ENCODE data around the gene NPHP4.

NPHP4 gene

DNA sequence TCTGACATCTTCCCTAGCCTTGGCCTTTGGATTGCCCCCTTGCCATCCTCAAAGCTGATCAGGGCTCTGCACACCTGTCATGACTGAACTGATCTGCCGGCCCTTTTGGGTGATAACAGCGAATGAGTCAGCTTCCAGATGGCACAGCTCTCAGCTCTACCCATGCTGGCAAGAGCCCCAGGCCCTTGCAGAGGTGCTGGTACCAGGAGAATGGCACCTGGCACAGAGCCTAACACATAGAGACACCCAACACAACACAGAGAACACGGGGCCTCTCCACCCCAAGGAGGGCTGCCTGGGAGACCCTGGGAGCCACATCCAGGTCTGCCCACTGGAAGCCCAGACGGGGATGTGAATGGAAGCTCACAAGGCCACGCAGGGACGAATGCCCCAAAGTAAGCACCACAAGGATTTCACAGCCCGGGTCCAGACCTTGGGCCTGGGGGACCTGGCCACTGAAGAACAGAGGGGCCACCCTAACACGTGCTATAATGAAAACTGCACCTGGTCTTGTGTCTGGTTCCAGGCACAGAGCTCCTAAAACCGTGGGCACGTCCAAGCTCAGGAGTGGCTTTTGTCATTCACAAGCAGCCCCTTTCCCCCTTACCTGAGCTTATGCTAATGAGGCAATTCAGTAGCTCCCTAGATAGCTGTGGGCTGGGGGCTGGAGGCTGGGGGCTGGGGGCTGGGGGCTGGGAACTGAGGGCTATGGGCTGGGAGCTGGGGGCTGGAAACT, 160.5 kb downstream of the NPHP4 start:
- no peak for DNase-seq (ENCODE audit: low read depth)

DNA sequence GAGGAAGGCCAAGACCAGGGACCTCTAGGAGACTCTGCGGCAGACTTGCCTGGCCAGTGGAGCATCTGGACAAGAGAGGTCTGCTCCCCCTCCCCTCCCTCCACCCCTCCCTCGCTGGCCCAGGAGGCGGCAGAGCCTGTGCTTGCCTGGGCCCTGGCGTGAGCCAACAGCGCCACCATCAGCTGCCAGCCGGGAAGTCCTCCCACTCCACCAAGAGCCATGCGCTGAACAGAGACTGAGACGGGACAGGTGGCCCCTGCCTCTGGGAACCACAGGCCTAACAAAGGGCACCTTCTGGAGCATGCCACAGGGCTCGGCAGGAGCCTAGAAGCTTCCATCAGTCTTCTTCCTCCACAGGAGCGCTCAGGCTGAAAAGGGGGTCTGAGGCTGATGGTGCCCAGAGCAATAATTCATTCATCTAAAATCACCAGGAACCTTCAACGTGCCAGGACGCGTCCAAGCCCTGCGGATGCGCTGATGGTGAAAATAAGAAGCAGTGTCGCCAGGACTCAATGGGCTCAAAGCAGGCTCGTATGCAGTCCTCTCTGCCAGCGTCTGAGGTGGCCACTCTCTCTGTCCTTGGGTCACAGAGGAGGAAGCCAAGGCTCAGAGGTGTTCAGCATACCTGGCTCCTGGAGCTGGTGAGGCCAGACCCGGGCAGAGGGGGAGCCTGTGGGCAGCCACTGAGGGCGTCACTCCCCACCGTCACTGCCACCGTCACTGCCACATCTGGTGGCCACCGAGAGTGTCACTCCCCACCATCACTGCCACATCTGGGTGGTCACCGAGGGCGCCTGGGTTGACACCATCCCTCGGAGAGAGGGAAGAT, 161.2 kb downstream of the NPHP4 start:
- no peak for DNase-seq (ENCODE audit: low read depth)

DNA sequence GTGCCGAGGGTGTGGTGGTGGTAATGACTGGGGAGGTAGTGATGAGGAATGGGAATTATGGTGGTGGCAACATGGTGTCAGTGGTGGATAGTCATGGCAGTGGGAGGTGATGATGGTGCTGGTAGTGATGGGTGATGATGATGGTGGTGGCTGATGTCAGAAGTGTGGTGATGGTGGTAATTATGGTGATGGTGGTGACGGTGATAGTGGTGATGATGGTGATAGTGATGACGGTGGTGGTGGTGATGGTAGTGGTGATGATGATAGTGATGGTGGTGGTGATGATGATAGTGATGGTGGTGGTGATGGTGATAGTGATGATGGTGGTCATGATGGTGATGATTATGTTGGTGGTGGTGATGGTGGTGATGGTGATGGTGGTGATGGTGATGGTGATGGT, 162.8 kb downstream of the NPHP4 start:
- no peak for DNase-seq (ENCODE audit: low read depth)

- DNase-seq (ENCODE audit: low read depth): no peak
Measured at GRCh38 chr1:5828308-5828935, 163.8 kb downstream of the NPHP4 start.

GRCh38 chr1:5827516-5827915, 164.7 kb downstream of the NPHP4 start:
- DNase-seq (ENCODE audit: low read depth): no peak

GRCh38 chr1:5826601-5827000, 165.6 kb downstream of the NPHP4 start:
- no peak for DNase-seq (ENCODE audit: low read depth)

DNA sequence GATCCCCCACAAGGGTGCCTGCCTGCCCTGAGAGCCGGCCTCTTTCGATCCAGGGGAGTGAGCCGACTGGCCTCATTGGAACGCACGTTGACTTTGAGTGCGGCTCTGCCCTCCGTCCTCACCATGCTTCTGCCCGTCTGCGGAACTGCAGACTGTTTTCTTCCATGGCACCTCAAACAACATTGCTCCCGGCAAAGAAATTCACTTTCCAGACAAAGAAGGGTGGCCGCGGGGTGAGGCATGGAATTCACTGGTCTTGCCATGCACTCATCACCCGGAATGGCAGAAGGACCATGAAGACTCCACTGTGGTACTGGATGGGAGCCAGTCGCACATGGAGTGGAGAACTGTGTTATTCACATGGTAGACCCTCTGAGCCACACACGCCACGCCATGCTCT, 169.5 kb downstream of the NPHP4 start:
- no peak for DNase-seq (ENCODE audit: low read depth)

GRCh38 chr1:5822266-5822665, 170.0 kb downstream of the NPHP4 start:
- no peak for DNase-seq (ENCODE audit: low read depth)

- DNase-seq (ENCODE audit: low read depth): no peak
Measured at GRCh38 chr1:5821540-5822176, 170.6 kb downstream of the NPHP4 start.

GRCh38 chr1:5820026-5820421, 172.2 kb downstream of the NPHP4 start:
- no peak for DNase-seq (ENCODE audit: low read depth)

GRCh38 chr1:5819391-5820025, 172.7 kb downstream of the NPHP4 start:
- DNase-seq (ENCODE audit: low read depth): no peak

DNA sequence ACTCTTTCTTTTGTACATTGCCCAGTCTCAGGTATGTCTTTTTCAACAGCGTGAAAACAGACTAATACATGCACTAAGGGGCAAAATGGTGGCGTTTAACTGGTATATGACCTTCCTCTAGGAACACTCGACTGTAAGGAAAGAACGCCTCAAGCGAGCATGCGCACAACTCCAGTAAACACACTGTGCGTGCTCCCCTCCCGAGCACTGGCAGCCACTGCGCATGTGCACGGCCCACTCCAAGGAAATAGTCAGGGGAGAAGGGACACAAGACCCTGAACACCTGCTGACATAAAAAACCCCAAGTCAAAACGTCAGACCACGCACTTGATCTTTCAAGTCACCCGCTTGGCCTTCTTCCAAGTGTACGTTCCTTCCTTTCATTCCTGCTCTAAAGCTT, 173.5 kb downstream of the NPHP4 start:
- DNase-seq (ENCODE audit: low read depth): no peak

DNA sequence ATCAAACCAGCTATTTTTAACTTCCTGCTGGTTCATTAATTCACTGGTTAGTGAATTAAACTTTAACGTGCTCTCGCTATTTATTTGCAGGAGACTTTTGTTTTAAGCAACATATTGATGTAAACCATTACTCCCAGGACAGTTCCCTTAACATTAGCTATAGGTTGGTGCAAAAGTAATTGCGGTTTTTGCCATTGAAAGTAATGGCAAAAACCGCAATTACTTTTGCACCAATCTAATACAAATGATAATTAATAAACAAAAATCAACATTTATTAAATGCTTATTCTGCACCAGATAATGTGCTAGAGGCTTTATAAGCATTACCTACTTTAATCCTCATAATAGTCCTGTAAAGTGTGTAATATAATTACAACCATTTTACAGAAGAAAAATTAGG, 176.5 kb downstream of the NPHP4 start:
- DNase-seq (ENCODE audit: low read depth): no peak

- DNase-seq (ENCODE audit: low read depth): no peak
Measured at GRCh38 chr1:5815211-5815610, 177.0 kb downstream of the NPHP4 start.

GRCh38 chr1:5814046-5814619, 178.1 kb downstream of the NPHP4 start:
- no peak for DNase-seq (ENCODE audit: low read depth)

GRCh38 chr1:5813480-5813879, 178.7 kb downstream of the NPHP4 start:
- DNase-seq (ENCODE audit: low read depth): no peak

All from GM04503 (cell line).